ENCODE data around the gene HSPB1.
"Not testable (repeated sequence)": the region's sequence is repeated elsewhere in the genome, so short reads cannot be mapped to it uniquely, and the experiment has no call there.

HSPB1 gene

DNA sequence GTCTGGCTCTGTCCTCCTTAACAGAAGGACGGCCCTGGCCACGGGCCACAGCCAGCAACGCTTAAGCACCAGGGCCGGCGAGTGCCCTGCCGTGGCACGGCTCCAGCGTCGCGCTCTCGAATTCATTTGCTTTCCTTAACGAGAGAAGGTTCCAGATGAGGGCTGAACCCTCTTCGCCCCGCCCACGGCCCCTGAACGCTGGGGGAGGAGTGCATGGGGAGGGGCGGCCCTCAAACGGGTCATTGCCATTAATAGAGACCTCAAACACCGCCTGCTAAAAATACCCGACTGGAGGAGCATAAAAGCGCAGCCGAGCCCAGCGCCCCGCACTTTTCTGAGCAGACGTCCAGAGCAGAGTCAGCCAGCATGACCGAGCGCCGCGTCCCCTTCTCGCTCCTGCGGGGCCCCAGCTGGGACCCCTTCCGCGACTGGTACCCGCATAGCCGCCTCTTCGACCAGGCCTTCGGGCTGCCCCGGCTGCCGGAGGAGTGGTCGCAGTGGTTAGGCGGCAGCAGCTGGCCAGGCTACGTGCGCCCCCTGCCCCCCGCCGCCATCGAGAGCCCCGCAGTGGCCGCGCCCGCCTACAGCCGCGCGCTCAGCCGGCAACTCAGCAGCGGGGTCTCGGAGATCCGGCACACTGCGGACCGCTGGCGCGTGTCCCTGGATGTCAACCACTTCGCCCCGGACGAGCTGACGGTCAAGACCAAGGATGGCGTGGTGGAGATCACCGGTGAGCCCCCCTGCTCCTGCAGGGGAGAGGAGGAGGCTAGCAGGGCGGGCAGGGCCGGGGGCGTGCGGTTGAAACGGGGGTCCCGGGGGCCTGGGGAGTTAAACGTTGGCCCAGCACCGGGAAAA is at the start of gene HSPB1:
Gene HSPB1, plus strand, starts transcription at position 327 of the 855 bp plus-strand sequence. Its CDS starts 40 bp downstream, at position 367.
- DNase-seq (ENCODE audit: low read depth in 2 of 2), result peak; percentile 37 to 43

DNA sequence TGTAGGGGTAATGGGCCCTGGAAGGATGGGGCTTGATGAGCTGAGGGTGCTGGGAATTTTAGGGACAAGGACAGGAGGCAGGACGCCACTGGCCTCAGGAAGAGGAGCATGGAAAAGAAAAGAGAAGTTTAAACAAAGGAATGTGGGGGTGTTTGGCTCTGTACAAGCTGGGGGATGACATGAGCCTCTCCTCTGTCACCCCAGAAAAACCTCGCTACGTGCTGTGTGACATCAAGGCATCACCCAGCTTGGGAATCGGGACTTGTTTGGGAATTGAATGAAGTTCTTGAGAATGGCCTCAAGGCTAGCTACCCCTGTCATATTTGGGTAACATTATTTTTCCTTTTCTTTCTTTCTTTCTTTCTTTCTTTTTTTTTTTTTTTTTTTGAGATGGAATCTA is 47.7 kb upstream of the HSPB1 start:
- DNase-seq (ENCODE audit: low read depth in 2 of 2), result no peak

DNA sequence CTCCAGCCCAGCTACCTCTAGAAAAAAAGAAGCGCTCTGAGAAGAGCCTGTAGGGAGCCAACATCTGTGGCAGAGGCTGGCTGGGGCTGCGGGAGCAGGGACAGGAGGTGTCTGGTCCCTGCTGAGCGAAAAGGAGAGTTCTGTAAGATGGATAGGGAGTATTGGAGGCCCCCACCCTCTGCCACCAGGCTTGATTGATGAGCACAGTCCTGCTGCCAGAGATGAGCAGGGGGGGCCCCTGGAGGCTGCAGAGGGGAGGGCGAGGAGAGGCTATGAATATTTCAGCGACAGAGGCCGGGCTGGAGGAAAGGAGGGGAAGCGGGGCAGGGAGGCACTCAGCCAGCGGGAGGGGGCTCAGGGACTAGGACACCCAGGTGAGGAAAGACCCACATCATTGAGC is 44.5 kb upstream of the HSPB1 start:
- no peak for DNase-seq (ENCODE audit: low read depth in 2 of 2)

DNA sequence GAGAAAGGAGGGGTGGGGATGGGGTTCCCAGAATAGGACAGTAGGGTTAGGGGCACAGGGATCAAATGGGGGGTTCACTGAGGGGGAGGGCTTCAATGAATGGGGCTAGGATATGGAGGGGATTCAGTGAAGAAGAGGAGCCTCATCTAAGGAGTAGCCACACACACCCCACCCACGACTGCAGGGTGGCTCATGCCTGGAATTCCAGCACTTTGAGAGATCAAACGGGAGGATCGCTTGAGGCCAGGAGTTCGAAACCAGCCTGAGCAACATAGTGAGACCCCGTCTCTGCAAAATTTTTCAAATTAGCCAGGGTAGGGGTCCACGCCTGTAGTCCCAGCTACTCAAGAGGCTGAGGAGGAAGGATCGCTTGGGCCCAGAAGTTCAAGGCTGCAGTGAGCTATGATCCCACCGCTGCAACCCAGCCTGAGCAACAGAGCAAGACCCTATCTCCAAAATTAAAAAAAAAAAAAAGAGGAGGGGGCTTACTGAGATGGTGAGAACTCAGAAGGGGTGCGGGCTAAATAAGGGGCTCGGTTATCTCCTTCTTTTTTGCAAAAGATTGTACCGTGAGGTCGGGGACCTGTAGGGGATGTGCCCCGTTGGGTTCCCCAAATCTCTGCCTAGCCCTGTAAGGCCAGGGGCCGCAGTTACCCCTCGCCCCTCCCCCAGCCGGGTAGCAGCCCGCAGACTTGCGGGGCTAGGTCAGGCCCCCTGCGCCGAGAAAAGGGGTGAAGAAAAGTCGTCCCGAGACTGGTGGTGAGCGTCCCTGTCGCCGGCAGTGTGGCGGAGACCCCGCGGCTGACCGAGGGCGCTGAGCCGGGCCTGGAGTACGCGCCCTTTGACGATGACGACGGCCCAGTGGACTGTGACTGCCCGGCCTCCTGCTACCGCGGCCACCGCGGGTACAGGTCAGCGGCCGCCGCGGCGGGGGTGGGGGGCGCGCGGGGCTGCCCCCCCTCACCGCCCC is 43.1 kb upstream of the HSPB1 start:
- no peak for DNase-seq (ENCODE audit: low read depth in 2 of 2)

DNA sequence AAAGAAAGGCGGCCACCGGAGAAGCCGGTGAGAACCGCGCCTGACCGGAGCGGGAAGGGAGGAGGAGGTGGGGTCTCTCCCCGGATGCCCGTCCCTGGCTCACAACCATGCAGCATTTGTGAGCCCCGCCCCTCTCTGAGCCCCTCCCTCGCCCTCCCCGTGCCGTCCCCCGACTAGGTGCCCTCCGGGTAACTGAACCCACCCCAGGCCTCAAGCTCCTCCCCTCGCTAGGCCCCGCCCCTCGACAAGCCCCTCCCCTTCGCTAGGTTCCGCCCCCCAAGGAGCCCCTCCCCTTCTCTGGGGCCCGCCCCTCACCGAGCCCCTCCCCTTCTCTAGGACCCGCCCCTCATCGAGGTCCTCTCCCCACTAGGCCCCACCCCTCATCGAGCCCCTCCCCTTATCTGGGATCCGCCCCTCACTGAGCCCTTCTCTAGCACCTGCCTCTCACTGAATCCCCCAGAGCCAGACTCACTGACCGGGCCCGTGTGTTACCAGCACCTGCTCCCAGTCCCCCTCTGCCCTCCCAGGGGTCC is 42.2 kb upstream of the HSPB1 start:
- peak in 1 of 2 donors; percentile 12 for DNase-seq (ENCODE audit: low read depth in 2 of 2)

DNA sequence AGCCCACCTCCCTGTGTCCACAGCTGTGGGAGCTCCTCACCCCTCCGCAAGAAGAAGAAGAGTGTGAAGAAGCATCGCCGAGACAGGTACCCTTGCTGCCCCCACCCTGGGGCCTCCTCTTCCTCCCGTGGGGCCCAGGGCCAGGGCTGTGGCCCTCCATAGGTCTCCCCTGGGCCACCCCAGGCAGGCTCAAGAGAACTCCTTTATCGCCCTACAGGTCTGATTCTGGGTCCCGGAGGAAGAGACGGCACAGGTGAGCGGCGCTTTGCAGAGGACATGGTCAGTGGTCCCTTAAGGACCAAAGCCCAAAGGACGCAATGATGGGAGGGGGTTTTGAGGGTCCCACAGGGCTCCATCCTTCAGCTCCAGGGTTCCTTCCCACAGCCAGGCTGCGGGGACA is 41.1 kb upstream of the HSPB1 start:
- DNase-seq (ENCODE audit: low read depth in 2 of 2), result no peak

DNA sequence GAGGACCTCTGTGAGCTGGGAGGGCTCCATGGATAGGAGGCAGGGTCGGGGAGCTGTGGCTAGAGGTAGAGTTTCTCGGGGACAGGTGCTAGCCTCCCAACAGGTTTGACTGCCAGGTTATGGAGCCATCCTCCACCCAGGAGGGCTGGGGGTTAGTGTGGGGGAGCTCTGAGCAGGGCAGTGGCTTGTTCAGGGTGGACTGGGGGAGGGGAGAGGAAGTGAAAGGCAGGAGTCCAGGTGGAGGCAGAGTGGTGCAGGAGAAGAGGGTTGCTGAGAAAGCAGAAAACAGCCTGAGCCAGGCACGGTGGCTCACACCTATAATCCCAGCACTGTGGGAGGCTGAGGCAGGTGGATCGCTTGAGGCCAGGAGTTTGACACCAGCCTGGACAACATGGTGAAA is 40.5 kb upstream of the HSPB1 start:
- no peak for DNase-seq (ENCODE audit: low read depth in 2 of 2)

DNA sequence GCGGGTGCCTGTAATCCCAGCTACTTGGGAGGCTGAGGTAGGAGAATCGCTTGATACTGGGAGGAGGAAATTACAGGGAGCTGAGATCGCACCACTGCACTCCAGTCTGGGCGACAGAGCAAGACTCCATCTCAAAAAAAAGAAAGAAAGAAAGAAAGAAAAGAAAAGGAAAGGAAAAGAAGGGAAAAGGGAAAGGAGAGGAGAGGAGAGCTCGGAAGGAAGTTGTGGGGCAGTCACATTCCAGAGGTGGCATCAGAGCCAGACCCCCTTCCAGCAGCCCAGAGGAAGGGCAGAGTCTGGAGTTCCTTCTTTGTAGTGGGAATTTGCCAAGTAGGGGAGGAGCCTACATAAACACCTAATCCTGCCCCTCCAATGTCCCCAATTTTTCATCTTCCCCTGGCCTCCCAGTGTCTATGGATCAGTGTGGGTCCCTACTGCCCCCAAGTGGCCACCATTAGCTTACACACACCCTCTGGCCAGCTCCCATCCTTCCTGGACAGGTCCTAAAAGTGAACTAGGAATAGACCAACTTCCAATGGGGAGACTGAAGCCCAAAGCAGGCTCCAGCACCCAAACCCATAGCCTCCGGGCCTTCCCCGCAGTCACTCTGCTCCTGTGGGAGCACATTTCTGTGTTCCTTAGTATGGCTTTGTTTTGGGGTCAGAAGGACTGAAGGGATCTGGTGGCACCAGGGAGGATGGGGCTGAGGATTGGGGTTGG is 39.6 kb upstream of the HSPB1 start:
- no peak for DNase-seq (ENCODE audit: low read depth in 2 of 2)

DNA sequence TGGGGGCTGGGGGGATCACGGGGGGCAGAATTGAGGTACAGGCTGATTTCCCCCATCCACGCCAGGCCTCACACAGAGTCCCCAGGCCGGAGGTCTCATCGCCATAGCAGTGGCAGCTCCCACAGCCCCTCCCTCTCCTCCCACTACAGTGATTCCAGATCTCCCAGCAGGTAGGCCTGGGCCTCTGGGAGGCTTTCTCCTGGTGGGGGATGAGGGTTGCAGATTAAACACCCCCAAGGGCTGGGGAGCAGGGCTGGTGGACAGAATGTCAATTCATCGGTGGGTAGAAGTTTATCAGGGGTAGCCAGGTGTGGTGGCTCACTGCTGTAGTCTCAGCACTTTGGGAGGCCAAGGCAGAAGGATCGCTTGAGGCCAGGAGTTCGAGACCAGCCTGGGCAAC is 37.2 kb upstream of the HSPB1 start:
- no peak for DNase-seq (ENCODE audit: low read depth in 2 of 2)

DNA sequence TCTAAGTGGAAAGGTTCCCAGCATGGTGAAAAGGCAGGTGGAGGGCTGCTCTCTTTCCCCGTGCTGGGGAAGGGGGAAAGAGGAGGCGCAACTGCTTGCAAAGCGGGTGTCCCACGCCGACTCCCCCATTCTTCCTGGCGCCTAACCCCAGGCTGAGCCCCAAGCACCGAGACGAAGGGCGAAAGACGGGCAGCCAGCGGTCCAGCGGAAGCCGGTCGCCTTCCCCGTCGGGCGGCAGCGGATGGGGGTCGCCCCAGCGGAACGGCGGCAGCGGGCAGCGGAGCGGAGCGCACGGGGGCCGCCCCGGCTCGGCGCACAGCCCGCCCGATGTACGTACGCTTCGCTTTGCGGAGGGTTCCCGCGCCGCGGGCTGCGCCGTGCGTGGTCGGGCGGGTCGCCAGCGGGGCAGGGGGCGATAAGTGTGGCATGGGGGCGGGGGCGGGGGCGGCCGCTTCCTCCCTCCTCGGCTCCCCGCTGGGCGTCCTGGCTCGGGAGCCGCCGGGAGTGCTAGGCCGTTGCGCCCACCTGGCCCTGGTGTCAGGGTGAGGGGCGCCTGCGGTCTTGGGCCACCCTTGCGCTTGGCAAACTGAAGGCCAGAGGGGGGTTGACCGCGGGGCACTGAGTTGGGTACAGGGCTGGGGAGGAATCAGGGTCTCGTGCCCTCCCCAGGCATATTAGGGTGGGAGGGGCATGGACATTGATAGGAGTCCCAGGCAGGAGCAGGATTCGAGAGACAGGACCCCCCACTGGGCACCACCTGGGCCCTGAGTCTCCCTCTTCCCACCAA is 35.2 kb upstream of the HSPB1 start:
- no peak for DNase-seq (ENCODE audit: low read depth in 2 of 2)

DNA sequence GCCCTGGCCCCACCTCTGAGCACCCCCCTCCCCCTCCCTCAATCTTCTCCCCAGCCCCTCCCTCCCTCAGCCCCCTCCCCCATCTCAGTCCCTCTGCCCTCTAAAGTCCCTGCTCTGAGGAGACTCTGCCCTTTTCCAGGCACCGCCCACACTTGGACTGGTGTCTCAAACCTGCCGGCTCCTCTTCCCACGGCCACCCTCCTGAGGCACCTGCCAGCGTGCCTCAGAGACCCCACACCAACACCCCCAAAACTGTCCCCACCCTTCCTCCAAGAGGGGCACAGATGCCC is 34.6 kb upstream of the HSPB1 start:
- DNase-seq (ENCODE audit: low read depth in 2 of 2), result no peak

DNA sequence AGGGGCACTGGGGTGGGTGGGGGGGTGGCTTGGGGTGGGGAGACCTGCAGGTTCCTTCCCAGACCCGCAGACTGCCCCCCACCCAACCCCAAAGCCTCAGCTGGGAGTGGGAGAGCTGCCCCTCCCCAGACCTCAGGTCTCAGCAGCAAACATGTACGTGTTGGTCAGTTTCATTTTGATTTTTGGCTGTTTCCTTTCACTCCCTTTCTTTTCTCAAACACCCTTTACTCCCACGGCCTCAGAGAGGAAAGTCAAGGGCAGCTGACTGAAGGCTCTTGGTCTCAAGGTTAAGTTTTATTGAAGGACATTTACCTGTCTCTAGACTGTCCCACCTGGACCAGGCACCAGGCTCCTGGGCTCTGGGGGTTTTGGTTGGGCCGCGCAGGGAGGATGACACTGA is 34.1 kb upstream of the HSPB1 start:
- DNase-seq (ENCODE audit: low read depth in 2 of 2), result no peak

DNA sequence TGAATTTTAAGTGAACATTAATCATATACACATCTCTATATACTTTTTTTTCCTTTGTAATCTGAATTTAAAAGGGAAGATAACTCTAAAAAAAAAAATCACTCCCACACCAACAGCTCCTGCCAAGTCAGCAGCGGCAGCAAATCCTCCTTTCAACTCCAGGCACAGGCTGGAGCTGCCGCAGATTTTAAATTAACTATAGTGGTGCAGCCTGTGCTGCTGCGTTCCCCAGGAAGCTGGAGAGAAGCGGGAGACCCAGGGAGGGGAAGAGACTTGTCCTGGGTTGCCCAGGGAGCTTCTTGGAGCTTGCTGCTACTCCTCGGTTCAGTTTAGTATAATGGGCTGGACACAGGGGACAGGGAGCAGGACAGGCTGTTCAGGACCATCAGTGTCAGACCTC is 32.6 kb upstream of the HSPB1 start:
- DNase-seq (ENCODE audit: low read depth in 2 of 2), result no peak

DNA sequence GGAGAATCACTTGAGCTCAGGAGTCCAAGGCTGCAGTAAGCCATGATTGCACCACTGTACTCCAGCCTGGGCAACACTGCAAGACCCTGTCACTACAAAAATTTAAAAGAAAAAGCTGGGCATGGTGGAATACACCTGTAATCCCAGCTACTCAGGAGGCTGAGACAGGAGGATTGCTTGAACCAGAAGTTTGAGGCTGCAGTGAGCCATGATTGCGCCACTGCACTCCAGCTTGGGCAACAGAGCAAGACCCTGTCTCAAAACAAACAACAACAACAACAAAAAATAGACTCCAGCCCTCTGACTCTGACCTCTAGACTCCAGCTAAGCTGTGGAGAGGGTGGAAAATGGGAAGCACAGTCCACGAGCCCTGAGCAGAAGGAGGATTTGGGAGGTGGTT is 31.1 kb upstream of the HSPB1 start:
- not testable (repeated sequence) for DNase-seq (ENCODE audit: low read depth in 2 of 2)

DNA sequence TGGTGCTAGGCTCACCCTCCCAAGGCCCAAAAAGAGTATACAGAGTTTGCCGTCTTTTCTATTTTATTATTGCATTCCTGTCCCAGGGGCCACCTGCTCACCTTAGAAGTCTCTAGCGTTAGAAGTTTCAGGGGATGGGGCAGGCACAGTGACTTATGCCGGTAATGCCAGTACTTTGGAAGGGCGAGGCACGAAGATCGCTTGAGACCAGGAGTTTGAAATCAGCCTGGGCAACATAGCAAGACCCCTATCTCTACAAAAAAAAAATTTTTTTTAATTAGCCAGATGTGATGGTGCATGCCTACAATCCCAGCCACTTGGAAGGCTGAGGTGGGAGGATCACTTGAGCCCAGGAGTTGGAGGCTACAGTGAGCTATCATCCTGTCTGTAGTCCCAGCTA is 30.3 kb upstream of the HSPB1 start:
- DNase-seq (ENCODE audit: low read depth in 2 of 2), result no peak

DNA sequence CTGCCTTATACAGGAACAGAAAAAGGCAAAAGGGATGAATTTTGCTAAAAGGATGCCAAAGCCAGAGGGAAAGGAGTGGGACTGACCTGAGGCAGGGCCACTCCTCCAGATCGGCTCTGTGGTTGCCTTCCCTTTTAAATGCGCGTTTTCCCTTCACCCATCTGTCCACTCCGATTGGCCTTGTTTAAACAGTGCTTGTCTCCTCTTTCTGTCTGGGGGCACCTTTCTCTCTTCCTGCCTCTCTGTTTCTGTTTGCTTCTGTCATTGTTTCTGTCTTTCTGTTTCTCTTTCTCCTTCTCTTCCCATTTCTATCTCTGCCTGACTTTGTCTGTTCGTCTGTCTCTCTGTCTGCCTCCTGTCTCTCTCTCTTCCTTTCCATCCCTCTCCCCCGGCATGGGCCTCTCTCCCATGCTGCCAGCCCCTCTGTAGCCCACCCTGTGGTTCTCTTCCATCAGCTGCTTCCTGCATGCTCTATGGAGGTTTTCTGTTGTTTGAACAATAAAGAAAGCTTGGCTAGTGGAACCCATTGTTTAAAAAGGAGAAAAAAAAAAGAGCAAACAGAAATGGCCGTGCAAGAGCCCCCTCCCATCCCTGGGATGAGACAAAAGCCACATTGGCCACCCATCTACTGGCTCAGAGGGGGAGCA is 29.5 kb upstream of the HSPB1 start:
- no peak for DNase-seq (ENCODE audit: low read depth in 2 of 2)

DNA sequence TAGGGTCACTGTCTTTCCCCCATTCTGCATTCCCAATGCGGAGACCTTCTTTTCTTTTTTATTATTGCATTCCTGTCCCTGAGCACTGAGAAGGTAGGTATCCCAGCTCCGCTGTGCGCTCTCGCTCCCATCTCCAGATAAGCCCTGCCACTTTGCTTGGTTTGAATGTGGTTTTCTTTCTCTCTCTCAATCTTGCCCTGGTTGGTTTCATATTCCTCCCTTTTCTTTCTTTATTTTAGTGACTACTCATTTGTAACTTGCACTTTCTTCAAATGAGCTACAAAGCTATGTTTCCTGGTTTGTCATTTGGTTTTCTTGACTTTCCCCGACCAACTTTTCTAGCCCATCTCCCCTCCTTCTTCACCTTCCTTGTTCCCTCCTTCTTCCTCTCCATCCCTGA is 29.0 kb upstream of the HSPB1 start:
- no peak for DNase-seq (ENCODE audit: low read depth in 2 of 2)

DNA sequence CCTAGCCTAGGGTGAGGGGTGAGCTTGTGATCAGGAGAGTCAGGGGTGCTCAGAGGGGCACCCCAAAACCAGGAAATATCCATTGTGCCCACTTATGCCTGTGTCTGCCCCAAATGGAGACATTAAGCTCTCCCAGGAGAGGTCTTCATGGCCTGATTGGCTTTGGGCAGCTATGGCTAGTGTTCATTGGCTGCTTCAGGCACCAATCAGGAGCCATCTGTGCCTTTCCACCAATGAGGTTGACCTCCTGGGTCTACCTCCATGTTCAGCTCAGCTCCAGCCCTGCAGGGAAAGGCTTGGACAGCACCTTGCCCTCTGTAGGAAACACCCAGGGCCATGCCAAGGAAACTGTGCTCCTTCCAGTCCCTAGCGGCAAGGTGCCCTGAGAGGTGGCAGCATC is 23.9 kb upstream of the HSPB1 start:
- DNase-seq (ENCODE audit: low read depth in 2 of 2), result no peak

DNA sequence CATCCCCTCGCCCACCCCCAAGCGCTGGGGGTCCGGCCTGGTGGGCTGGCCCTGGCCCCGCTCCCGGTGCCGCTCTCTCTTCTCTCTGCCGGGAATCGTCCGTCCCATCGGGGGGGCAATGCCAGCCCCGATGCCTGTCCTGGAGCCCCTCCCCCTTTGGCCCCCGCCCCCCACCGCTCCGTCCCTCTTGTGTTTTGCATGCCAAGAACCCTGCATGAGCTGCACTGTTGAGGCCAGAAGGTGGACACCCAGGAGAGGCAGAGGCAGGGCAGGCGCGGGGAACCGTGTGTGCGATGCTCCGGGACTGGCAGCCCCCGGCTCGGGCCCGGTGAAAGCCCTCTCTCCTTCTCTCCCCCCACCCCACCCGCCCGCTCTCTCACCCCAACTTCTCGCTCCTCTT is 22.1 kb upstream of the HSPB1 start:
- no peak for DNase-seq (ENCODE audit: low read depth in 2 of 2)

DNA sequence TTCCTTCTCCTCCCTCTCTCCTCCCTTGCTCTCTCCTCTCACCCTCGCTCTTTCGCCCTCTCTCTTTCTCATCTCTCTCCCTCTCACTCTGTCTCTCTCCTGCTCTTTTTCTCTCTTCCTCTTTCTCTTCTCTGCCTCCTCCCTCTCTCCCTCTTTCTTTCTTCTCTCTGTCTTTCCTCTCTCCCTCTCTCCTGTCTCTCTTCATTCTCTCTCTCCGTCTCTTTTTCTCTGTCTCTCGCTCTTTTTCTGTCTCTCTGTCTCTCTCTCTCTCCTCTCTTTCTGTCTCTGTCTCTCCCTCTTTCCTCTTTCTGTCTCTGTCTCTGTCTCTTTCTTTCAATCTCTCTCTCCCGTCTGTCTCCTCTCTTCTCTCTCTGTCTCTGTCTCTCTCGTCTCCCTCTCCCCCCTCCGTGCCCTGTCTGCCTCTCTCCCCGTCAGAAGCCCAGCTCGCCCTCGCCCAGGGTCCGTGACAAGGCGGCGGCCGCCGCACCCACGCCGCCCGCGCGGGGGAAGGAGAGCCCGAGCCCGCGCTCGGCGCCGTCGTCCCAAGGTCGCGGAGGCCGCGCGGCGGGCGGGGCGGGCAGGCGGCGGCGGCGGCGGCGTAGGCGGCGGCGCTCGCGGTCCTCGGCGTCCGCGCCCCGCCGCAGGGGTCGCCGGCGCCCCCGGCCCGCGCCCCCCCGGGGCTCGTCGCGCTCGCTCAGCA is 21.3 kb upstream of the HSPB1 start:
- no peak for DNase-seq (ENCODE audit: low read depth in 2 of 2)

Data from stimulated activated CD8-positive, alpha-beta memory T cell treated with anti-CD3 and anti-CD28 coated beads, Interleukin-7, amount 100 ng/mL, for 1 hour (primary cell).